Right forelimb (tissue), 1 donor: ENCODE data around the gene OR1J2.
"Not testable (repeated sequence)": the region's sequence is repeated elsewhere in the genome, so short reads cannot be mapped to it uniquely, and the experiment has no call there.

Source experiments
- DNase-seq: peaks from one replicate; pipeline ENCODE4 v3.0.0-alpha.2; 2018

OR1J2 gene, protein sequence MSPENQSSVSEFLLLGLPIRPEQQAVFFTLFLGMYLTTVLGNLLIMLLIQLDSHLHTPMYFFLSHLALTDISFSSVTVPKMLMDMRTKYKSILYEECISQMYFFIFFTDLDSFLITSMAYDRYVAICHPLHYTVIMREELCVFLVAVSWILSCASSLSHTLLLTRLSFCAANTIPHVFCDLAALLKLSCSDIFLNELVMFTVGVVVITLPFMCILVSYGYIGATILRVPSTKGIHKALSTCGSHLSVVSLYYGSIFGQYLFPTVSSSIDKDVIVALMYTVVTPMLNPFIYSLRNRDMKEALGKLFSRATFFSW

DNA sequence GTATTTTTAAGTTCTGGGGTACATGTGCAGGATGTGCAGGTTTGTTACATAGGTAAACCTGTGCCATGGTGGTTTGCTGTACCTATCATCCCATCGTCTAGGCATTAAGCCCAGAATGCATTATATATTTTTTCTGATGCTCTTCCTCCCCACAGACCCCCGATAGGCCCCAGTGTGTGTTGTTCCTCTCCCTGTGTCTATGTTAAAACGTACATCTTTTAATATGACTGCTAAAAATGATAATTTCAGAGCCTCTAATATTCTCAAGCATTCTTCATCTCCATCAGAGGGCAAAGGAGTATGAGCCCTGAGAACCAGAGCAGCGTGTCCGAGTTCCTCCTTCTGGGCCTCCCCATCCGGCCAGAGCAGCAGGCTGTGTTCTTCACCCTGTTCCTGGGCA lies at the start of gene OR1J2:
Gene OR1J2 (plus strand): TSS at position 301 of the 400 bp plus-strand sequence. CDS start 0 bp downstream, at position 301.
- no peak for DNase-seq

DNA sequence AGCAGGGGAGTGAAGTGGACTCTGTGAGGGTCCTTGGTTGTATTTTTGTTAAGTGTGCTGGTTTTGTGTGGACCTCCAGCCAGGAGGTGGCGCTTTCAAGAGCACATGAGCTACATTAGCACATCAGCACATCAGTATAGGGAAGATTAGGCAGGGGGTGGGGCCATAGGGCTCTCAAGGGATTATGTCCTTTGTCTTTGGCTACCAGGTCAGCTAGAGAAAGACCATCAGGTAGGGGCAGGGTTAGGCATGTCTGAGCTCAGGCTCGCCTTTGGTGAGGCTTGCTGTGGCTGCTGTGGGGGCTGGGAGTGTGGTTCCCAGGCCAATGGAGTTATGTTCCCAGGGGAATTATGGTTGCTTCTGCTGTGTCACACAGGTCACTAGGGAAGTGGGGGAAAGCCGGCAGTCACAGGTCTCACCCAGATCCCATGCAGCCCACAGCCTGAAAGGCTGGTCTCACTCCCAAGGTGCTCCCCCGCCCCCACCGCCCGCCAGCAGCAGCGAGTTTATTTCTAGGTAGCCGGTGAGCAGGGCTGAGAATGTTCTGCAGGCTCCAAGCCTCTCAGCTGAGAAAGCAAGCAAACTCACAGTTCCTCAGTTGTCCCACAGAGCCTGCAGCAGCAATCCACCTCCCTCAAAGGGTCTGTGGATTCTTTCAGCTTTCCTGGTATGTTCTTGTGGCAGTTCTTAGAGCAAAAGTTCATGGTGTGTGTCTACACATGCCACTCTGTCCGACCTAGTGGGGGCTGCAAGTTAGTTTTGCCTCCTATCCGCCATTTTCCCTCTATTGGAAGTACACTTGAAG lies 46.6 kb upstream of the OR1J2 start:
- DNase-seq = no peak

GRCh38 chr9:122464633-122465567 lies 45.7 kb upstream of the OR1J2 start:
- DNase-seq = peak; percentile 66

DNA sequence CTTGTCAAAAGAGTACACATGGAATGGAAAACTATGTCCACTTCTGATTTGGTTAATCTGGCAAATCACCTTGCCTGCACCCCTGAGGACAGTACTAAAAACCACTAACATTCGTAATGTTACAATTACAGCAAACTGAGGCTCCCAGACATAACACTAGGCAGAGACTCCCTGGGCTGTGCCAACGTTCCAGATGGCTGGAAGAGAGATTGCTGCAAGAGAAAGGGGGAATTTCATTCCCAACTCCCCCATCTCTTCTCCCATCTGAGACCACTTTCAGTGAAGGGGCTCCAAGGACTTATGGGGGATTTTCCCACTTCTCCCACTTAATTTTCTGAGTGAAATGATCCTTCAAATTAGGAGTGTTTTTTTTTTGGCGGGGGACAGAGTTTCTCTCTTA lies 44.1 kb upstream of the OR1J2 start:
- DNase-seq = no peak

- no peak for DNase-seq
These were observed 41.9 kb upstream of the OR1J2 start for GRCh38 chr9:122468735-122469134.

GRCh38 chr9:122474561-122474960 lies 36.0 kb upstream of the OR1J2 start:
- no peak for DNase-seq

DNA sequence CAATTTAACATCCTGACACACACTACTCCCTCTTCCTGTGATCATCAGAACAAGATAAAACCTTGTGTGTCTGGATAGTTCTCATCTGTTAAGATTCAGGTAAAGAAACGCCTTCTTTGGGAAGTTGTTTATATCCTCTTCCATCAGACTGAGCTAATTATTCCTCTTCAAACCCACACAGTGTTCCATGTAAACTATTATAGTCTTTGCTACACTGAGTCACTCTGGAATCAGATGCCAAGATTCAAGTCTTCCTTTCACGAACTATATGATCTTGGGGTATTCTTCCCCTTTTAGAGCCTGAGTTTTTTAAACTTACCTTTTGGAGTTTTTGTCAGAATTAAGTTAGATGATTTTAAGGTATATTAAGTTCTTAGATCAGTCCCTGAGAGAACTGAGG lies 34.9 kb upstream of the OR1J2 start:
- DNase-seq = no peak

GRCh38 chr9:122477346-122477745 lies 33.3 kb upstream of the OR1J2 start:
- no peak for DNase-seq

- no peak for DNase-seq
These were observed 32.8 kb upstream of the OR1J2 start, which contains the start of gene OR1J1 for GRCh38 chr9:122477826-122478225. TSS of gene OR1J1 (minus strand) at chr9:122477926. CDS start at chr9:122477926, 0 bp downstream.

DNA sequence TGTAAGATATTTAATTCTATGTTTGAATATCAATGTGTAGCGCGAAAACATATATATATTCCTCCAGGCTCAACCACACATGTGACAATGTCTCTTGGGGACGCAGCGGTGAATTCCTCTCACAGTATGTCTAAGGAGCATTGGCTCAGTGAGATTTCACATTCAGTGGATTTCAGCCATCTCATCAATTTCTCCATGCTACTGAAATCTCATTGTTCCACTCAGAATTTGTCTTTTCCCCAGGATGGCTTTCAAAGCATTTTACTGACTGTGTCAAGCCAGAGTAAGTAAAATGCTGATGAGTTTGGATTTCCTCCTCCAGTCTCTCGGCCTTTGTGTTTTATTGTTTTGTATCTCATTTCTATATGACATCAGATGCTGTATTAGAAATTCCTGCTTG lies 31.5 kb upstream of the OR1J2 start:
- no peak for DNase-seq

- no peak for DNase-seq
These were observed 11.7 kb upstream of the OR1J2 start for GRCh38 chr9:122498883-122499288.

DNA sequence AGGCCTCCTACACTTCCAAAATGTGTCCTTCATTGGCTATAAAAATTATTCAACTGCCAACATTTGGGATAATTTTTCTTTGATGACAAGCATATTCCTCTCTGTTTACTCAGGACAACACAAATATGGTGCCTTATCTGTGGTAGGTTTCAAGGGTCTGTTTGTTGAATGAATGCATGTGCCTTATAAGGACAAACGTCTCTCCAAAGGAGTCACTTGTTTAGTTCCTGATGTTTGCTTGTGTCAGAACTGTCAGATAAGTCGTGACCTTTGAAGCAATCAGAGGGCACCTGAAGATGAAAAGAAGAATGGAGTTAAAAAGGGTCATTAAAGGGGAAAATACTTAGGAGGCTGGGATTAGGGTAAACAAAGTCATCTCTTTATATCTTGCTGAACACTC lies 3.6 kb upstream of the OR1J2 start:
- DNase-seq = no peak

GRCh38 chr9:122518226-122518625 lies 7.6 kb downstream of the OR1J2 start:
- DNase-seq = no peak

DNA sequence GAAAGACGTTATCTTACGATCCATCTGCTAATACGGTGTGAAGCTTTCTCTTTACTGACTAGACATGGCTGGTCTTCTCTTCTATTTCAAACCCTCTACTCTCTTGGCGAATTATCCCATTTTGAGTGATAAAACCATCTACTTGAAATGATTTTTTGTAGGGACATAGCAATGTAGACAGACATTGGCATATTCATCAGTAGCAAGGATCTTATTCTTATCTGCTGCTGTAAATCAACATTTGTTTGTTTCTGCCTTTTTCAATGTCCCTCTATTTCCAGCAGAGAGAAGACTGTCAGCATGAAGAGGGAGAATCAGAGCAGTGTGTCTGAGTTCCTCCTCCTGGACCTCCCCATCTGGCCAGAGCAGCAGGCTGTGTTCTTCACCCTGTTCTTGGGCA lies 8.2 kb downstream of the OR1J2 start, which contains the start of gene OR1J4:
Gene OR1J4 (plus strand): TSS at position 301 of the 400 bp plus-strand sequence. CDS start 0 bp downstream, at position 301.
- DNase-seq = no peak

GRCh38 chr9:122519376-122519775 lies 8.8 kb downstream of the OR1J2 start:
- DNase-seq = no peak

GRCh38 chr9:122526602-122527001 lies 16.0 kb downstream of the OR1J2 start:
- DNase-seq = no peak

DNA sequence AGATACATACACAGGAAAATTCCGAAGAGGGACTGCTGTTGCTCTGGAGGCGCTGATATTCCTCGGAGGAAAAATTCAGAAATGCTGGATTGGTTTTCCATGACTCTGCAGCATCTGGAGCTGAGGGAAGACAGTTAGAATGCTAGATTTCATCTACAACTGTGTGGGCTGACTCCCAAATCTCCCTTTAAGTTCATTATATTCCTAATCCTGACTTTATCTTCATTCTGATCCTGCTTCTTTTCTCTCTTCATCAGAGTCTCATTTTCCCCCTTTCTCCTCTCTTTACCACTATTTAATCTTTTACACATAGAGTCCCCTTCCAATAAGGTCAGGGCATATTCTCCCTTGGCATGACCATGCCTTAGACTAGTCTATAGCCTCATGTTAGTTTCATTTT lies 16.6 kb downstream of the OR1J2 start, which contains the start of gene OR1N1:
Gene OR1N1 (minus strand): TSS at position 101 of the 400 bp plus-strand sequence. CDS start 0 bp downstream, at position 101.
- no peak for DNase-seq

DNA sequence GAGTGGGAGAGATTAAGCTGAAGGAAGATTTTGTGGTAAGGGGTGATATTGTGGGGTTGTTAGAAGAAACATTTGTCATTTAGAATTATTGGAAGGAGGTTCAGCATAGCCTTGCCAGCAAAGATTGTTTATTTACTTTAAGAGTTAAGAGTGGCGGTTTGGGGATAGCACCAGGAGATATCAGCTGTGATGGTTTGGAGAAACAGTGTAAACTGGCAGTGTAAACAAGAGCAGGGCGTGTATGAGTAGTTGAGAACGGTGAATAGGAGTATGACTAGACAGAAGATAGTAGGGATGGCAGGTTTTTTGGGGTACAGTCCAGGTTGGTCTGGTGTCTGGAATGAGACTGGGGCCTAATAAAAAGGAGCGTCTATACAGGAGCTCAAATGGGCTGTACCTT lies 20.6 kb downstream of the OR1J2 start:
- DNase-seq = not testable (repeated sequence)

DNA sequence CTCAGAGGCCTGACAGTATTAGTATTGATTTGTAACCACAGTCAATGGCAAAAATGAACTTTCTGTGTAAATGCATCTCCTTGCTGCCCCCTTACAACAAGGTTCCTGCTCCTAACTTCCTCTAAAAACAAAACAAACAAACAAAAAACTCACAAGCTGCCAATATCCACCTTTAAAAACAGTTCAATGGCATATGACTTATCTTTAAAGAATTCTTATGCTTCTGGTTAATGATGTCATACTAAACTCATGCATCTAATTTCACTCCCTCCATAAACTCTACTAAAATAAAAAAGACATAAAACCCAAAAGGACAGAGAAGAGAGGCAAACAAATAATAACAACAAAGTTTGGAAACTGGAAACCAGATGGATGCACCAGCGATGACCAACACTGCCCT lies 25.5 kb downstream of the OR1J2 start:
- no peak for DNase-seq

- DNase-seq = not testable (repeated sequence)
These were observed 26.5 kb downstream of the OR1J2 start for GRCh38 chr9:122537066-122537465.

- DNase-seq = no peak
These were observed 28.2 kb downstream of the OR1J2 start for GRCh38 chr9:122538757-122539156.

DNA sequence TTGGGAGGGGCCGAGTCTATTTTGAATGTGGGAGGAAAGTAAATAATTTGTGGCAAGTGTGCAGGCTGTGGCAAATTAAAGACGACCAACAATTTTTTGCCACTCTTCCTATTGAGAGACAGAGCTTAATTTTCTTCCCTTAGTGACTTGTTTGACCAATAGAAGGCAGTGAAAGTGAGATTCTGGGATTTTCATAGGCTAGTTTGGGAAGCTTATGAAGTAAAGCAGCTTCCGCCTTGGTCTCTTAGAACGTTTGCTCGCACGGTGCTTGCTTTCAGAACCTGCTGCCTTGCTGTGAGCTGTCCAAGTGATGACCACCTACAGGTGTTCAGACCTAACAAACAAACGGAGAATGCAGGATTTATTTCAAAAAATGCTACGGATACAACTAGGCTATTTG lies 35.6 kb downstream of the OR1J2 start:
- no peak for DNase-seq

GRCh38 chr9:122551371-122551770 lies 40.8 kb downstream of the OR1J2 start:
- DNase-seq = no peak
